GM12878 (cell line): Measurements from ENCODE around the gene SMIM43. TPM values are rescaled to one million over a fixed set of nuclear protein-coding genes. Genes with fewer than 3 reads are reported as not detected.

Experiments
- ATAC-seq: fragments of 200-7000 bp; cut with Tn5 transposase; 3 replicates; pipeline ENCODE4 v1.9.1; 2020; ENCODE audit warnings: mild to moderate bottlenecking, moderate library complexity
- BruUV-seq: library from RNA; stranded (reverse); fragments of 400-500 nt; replicated peaks from 2 replicates; lab custom pipeline; 2021; lab: Mats Ljungman, UMichigan
- CTCF ChIA-PET: fragments of 300-600 bp; sonication (Branson Sonifier 250); formaldehyde crosslinking; extraction: SDS; loops from one replicate; lab custom pipeline; 2021; ENCODE audit warnings: inconsistent platforms; lab: Yijun Ruan, JAX
- POLR2A ChIA-PET: fragments of 350-600 bp; formaldehyde crosslinking; extraction: SDS; loops from one replicate; lab custom pipeline; 2021; ENCODE audit warnings: inconsistent platforms; lab: Charles Lee
- RAD21 ChIA-PET: fragments of 300-600 bp; sonication (Branson Sonifier 250); formaldehyde crosslinking; loops from one replicate; lab custom pipeline; 2023; ENCODE audit warnings: antibody characterized with exemption; ENCODE audit not compliant: unreplicated experiment; lab: Charles Lee
- SMC1A ChIA-PET: fragments of 300-600 bp; sonication (Branson Sonifier 250); formaldehyde crosslinking; loops from one replicate; lab custom pipeline; 2023; ENCODE audit not compliant: unreplicated experiment, uncharacterized antibody; lab: Charles Lee
- DNase-seq: peaks from one replicate; pipeline ENCODE4 v3.0.0-alpha.2; 2011; ENCODE audit warnings: low read depth, low spot score
- FAIRE-seq: peaks from 3 replicates; lab custom pipeline; 2011; peaks lifted over from hg19 to GRCh38; lab: Jason Lieb, UNC
- H2AFZ ChIP-seq: 2 replicates; pipeline ENCODE4 v1.6.0; 2011; ENCODE audit warnings: low read depth, low read length, control low read depth; ENCODE audit not compliant: control insufficient read depth
- H3K27ac ChIP-seq: 2 replicates; pipeline ENCODE4 v1.5.1; 2011; ENCODE audit warnings: control low read depth; ENCODE audit not compliant: control insufficient read depth, insufficient read depth
- H3K27me3 ChIP-seq, 2 experiments: replicated peaks in 1 of 2; 2 replicates each; pipeline versions ENCODE4 v1.6.0 to v1.6.1; 2011; ENCODE audit warnings: low read length in 1 of 2; ENCODE audit not compliant: control insufficient read depth in 2 of 2, insufficient read depth in 2 of 2
- H3K36me3 ChIP-seq, 2 experiments: 2 replicates each; pipeline ENCODE4 v1.5.1; 2011; ENCODE audit warnings: low read length in 1 of 2; ENCODE audit not compliant: control insufficient read depth in 2 of 2, insufficient read depth in 2 of 2
- H3K4me1 ChIP-seq: 2 replicates; pipeline ENCODE4 v1.6.1; 2011; ENCODE audit warnings: mild to moderate bottlenecking, low read length, moderate library complexity, mixed read lengths; ENCODE audit not compliant: control insufficient read depth, insufficient read depth
- H3K4me2 ChIP-seq: 2 replicates; pipeline ENCODE4 v1.6.0; 2011; ENCODE audit warnings: control low read depth; ENCODE audit not compliant: control insufficient read depth, insufficient read depth
- H3K4me3 ChIP-seq: fragments of 200-600 bp; sonication (generic); 2 replicates; pipeline ENCODE4 v1.5.1; 2016
- H3K79me2 ChIP-seq: 2 replicates; pipeline ENCODE4 v1.6.0; 2011; ENCODE audit warnings: low read length; ENCODE audit not compliant: control insufficient read depth, insufficient read depth
- H3K9ac ChIP-seq: 2 replicates; pipeline ENCODE4 v1.8.0; 2011; ENCODE audit warnings: low read length, control low read depth, mixed read lengths; ENCODE audit not compliant: control insufficient read depth, insufficient read depth
- H3K9me3 ChIP-seq: replicated peaks from 3 replicates; pipeline ENCODE4 v1.5.1; 2011; ENCODE audit warnings: mild to moderate bottlenecking, low read length; ENCODE audit not compliant: control insufficient read depth, insufficient read depth
- H4K20me1 ChIP-seq: 2 replicates; pipeline ENCODE4 v1.6.0; 2011; ENCODE audit not compliant: control insufficient read depth, insufficient read depth
- DPF2 ChIP-seq: fragments of 450-650 bp; IDR thresholded peaks from 2 replicates; pipeline ENCODE4 v1.6.1; 2017; ENCODE audit warnings: mild to moderate bottlenecking
- HDAC6 ChIP-seq: fragments of 200-600 bp; sonication (generic); IDR thresholded peaks from one replicate; pipeline ENCODE4 v1.8.0; 2017; ENCODE audit warnings: antibody characterized with exemption; ENCODE audit not compliant: unreplicated experiment
- HDGF ChIP-seq: fragments of 450-650 bp; IDR thresholded peaks from 2 replicates; pipeline ENCODE4 v1.6.1; 2016; ENCODE audit warnings: antibody characterized with exemption
- MEF2B ChIP-seq: fragments of 450-650 bp; IDR thresholded peaks from 2 replicates; pipeline ENCODE4 v1.6.1; 2018; ENCODE audit warnings: mild to moderate bottlenecking, moderate library complexity; ENCODE audit not compliant: partially characterized antibody, poor library complexity, severe bottlenecking
- NFXL1 ChIP-seq: fragments of 450-650 bp; IDR thresholded peaks from 2 replicates; pipeline ENCODE4 v1.6.1; 2017; ENCODE audit warnings: antibody characterized with exemption, mild to moderate bottlenecking, borderline replicate concordance
- NFYA ChIP-seq: IDR thresholded peaks from 2 replicates; pipeline ENCODE4 v1.6.1; 2011; ENCODE audit warnings: low read depth, mild to moderate bottlenecking, low read length, improper control_type of control experiment, borderline replicate concordance
- PAX5 ChIP-seq: IDR thresholded peaks from 2 replicates; pipeline ENCODE4 v1.6.1; 2011; ENCODE audit warnings: low read depth, low read length, borderline replicate concordance
- SMC3 ChIP-seq: IDR thresholded peaks from 2 replicates; pipeline ENCODE4 v1.6.1; 2011; ENCODE audit warnings: low read length, improper control_type of control experiment, borderline replicate concordance
- TCF3 ChIP-seq: IDR thresholded peaks from 2 replicates; pipeline ENCODE4 v1.6.1; 2012; ENCODE audit warnings: low read depth, mild to moderate bottlenecking, low read length, borderline replicate concordance; ENCODE audit not compliant: insufficient read depth
- ZZZ3 ChIP-seq: IDR thresholded peaks from 2 replicates; pipeline ENCODE4 v1.6.1; 2011; ENCODE audit warnings: low read depth; ENCODE audit not compliant: control insufficient read depth, insufficient read length
- WGBS: methylation state at CpG from one replicate; pipeline ENCODE4 v1.1.6; 2016; ENCODE audit warnings: low lambda C conversion rate; ENCODE audit not compliant: insufficient replicate concordance, insufficient coverage; ENCODE audit errors: missing lambda C conversion rate; 5-methylcytosine and 5-hydroxymethylcytosine counted together
- in situ Hi-C: fragments of 300-500 bp; cut with MboI; formaldehyde crosslinking; loops from 9 replicates; pipeline ENCODE4 v1.14.3; 2018; ENCODE audit warnings: mixed read lengths
- intact Hi-C: fragments of 100-400 bp; cut with micrococcal nuclease; formaldehyde crosslinking; loops from one replicate; pipeline ENCODE4 v1.14.2; 2022; ENCODE audit not compliant: unreplicated experiment
- polyA plus RNA-seq, 11 experiments: library from polyadenylated mRNA; depleted of rRNA in 4 of 11; unstranded in 6 of 11; stranded (reverse) in 5 of 11; fragments of >200 nt; fragmentation: Nextera tagmentation in 4 of 11; fragmentation: Illumina TruSeq in 1 of 11; extraction: Ambion mirVana in 4 of 11; extraction: Trizol in 1 of 11; gene quantifications; 1 replicate in 1 of 11; 2 replicates in 10 of 11; pipeline versions ENCODE4 v1.2.1 to v1.2.3, GENCODE V29; 2011 to 2016; ENCODE audit warnings: inconsistent platforms in 2 of 11, missing spikeins in 2 of 11, low read depth in 1 of 11
- total RNA-seq, 4 experiments: library from RNA; depleted of rRNA in 3 of 4; stranded (reverse); fragments of >200 nt in 3 of 4; fragmentation: Illumina TruSeq in 1 of 4; extraction: Trizol in 1 of 4; gene quantifications; 2 replicates each; pipeline versions ENCODE4 v1.2.1 to v1.2.3, GENCODE V29; 2013 to 2021
- TF ChIP-seq, protein P1 (sequence below): IDR thresholded peaks from 2 replicates; pipeline ENCODE4 v1.6.1; 2012; ENCODE audit warnings: low read depth, low read length, improper control_type of control experiment
- TF ChIP-seq, protein P2 (sequence below): IDR thresholded peaks from 2 replicates; pipeline ENCODE4 v1.6.1; 2011; ENCODE audit warnings: low read depth, low read length, improper control_type of control experiment, borderline replicate concordance
- TF ChIP-seq, protein P3 (sequence below): fragments of 450-650 bp; IDR thresholded peaks from 2 replicates; pipeline ENCODE4 v1.6.1; 2017; ENCODE audit warnings: mild to moderate bottlenecking

SMIM43 gene
- total and polyA plus RNA-seq, 10 of the 15 experiments (the other 5 are each of a cell fraction or from before 2014, with no cell fraction given) = 0.12 TPM; not detected in 9

DNA sequence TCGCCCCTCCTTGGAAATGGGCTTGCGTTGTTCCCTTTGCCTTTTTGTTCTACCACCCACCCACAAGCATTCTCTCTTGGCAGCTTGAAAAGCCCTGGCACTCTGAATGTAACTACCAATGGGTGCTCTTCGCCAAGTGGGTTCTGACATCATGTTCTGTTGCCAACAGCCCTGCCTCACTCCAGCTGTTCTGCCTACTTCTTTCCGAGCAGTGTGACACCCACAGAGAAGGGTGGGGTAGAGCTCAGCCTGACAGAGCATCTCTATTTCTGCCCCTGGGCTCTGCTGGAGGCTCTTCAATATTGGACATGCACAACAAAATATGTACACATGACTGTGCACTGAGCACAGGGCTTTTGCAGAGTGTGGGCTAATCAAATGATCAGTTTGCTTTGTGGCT, 20.5 kb upstream of the SMIM43 start:
- in situ Hi-C loops (no loop called here), intact Hi-C loops (no loop called here)
- TF ChIP-seq HDGF = no peak
- no peaks in the 10 kb centered on the region for H3K36me3 ChIP-seq
- FAIRE-seq (no peak), DNase-seq (no peak), ATAC-seq (no peak)
- CTCF ChIA-PET = interaction anchor here (0.9 to 1.5 kb wide), 2 partner anchors 9 to 10 kb away, joined by 3 to 7 read pairs; no protein-coding TSS in a partner anchor
- no peaks in the 10 kb centered on the region for H3K79me2 ChIP-seq
- H2AFZ ChIP-seq = no peak overlapping the region
- RAD21 ChIA-PET = no interaction called here
- H3K4me1 ChIP-seq = peaks cover 18% of the 10 kb centered on the region
- no peak overlapping the region for H3K27ac ChIP-seq
- H3K4me2 ChIP-seq = no peak overlapping the region
- H3K9me3 ChIP-seq = no peaks in the 10 kb centered on the region; the same call in 2 of the 3 replicates
- H3K27me3 ChIP-seq = no peaks in the 10 kb centered on the region
- 54% methylated on average over 4 of the region's 4 CpGs for WGBS
- no TSS peak for BruUV-seq
- H3K9ac ChIP-seq = no peak overlapping the region
- no peaks in the 10 kb centered on the region for H4K20me1 ChIP-seq
- POLR2A ChIA-PET = interaction anchor here (1.9 kb wide), 1 partner anchor 14 kb away, joined by 6 read pairs; no protein-coding TSS in a partner anchor
- SMC1A ChIA-PET = interaction anchor here (0.9 to 2.0 kb wide), 6 partner anchors 8 to 17 kb away, joined by 3 to 8 read pairs (median 4); no protein-coding TSS in a partner anchor
- H3K4me3 ChIP-seq = no peak overlapping the region

DNA sequence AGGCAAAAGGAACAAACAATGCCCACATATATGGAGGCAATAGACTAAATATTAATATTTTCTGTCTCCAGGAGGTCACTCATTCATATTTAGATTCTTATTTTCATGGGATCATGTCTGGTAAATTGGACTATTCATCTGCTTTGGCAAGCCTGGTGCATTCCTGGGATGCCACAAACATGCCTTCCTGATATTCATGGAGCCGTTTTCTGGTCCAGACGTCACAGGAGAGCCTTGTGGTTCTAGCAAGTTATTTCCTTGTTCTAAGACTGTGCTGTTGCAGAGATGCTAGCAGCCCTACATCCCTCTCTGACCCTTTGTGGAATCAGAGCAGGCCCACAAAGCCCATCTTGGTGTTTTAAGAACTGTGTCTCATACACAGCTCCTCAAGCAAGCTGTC, 20.0 kb upstream of the SMIM43 start:
- no peaks in the 10 kb centered on the region for H4K20me1 ChIP-seq
- in situ Hi-C loops = no loop called here
- peaks cover 18% of the 10 kb centered on the region for H3K4me1 ChIP-seq
- intact Hi-C loops = no loop called here
- no TSS peak for BruUV-seq
- H3K9ac ChIP-seq = no peak overlapping the region
- no peaks in the 10 kb centered on the region for H3K36me3 ChIP-seq
- H2AFZ ChIP-seq = no peak overlapping the region
- H3K79me2 ChIP-seq = no peaks in the 10 kb centered on the region
- ATAC-seq (no peak), FAIRE-seq (no peak), DNase-seq (no peak)
- ChIA-PET SMC1A (interaction anchor here (1.3 to 2.0 kb wide), 4 partner anchors 8 to 16 kb away, joined by 3 to 8 read pairs (median 5); no protein-coding TSS in a partner anchor), CTCF (interaction anchor here (1.5 kb wide), 1 partner anchor 8 kb away, joined by 7 read pairs; no protein-coding TSS in a partner anchor), RAD21 (no interaction called here), POLR2A (interaction anchor here (1.9 kb wide), 1 partner anchor 15 kb away, joined by 6 read pairs; no protein-coding TSS in a partner anchor)
- no peak overlapping the region for H3K27ac ChIP-seq
- H3K9me3 ChIP-seq = no peaks in the 10 kb centered on the region; the same call in 2 of the 3 replicates
- no peaks in the 10 kb centered on the region for H3K27me3 ChIP-seq
- H3K4me3 ChIP-seq = no peak overlapping the region
- WGBS = 67% methylated on average over 2 of the region's 2 CpGs
- H3K4me2 ChIP-seq = no peak overlapping the region
- TF ChIP-seq, protein P1, sequence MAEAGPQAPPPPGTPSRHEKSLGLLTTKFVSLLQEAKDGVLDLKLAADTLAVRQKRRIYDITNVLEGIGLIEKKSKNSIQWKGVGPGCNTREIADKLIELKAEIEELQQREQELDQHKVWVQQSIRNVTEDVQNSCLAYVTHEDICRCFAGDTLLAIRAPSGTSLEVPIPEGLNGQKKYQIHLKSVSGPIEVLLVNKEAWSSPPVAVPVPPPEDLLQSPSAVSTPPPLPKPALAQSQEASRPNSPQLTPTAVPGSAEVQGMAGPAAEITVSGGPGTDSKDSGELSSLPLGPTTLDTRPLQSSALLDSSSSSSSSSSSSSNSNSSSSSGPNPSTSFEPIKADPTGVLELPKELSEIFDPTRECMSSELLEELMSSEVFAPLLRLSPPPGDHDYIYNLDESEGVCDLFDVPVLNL = no peak
- TF ChIP-seq NFYA (no peak), DPF2 (no peak), MEF2B (no peak), TCF3 (no peak), HDAC6 (no peak), ZZZ3 (no peak), PAX5 (no peak), NFXL1 (no peak), SMC3 (no peak)
- TF ChIP-seq, protein P2, sequence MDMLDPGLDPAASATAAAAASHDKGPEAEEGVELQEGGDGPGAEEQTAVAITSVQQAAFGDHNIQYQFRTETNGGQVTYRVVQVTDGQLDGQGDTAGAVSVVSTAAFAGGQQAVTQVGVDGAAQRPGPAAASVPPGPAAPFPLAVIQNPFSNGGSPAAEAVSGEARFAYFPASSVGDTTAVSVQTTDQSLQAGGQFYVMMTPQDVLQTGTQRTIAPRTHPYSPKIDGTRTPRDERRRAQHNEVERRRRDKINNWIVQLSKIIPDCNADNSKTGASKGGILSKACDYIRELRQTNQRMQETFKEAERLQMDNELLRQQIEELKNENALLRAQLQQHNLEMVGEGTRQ = no peak
- TF ChIP-seq, protein P3, sequence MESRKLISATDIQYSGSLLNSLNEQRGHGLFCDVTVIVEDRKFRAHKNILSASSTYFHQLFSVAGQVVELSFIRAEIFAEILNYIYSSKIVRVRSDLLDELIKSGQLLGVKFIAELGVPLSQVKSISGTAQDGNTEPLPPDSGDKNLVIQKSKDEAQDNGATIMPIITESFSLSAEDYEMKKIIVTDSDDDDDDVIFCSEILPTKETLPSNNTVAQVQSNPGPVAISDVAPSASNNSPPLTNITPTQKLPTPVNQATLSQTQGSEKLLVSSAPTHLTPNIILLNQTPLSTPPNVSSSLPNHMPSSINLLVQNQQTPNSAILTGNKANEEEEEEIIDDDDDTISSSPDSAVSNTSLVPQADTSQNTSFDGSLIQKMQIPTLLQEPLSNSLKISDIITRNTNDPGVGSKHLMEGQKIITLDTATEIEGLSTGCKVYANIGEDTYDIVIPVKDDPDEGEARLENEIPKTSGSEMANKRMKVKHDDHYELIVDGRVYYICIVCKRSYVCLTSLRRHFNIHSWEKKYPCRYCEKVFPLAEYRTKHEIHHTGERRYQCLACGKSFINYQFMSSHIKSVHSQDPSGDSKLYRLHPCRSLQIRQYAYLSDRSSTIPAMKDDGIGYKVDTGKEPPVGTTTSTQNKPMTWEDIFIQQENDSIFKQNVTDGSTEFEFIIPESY = no peak
